Measurements from ENCODE around the gene TXNDC2.
"Not testable (repeated sequence)": the region's sequence is repeated elsewhere in the genome, so short reads cannot be mapped to it uniquely, and the experiment has no call there.

Gene TXNDC2

GRCh38 chr18:9885170-9886004 lies at the start of gene TXNDC2:
Gene TXNDC2 (plus strand): TSS chr18:9885973. CDS start chr18:9886681, 708 bp downstream.
- DNase-seq (ENCODE audit: low spot score): no peak

GRCh38 chr18:9838144-9838877 lies 47.5 kb upstream of the TXNDC2 start:
- no peak for DNase-seq (ENCODE audit: low spot score)

- no peak for DNase-seq (ENCODE audit: low spot score)
These were observed 46.6 kb upstream of the TXNDC2 start for GRCh38 chr18:9839211-9839610.

- DNase-seq (ENCODE audit: low spot score): no peak
These were observed 45.9 kb upstream of the TXNDC2 start for GRCh38 chr18:9839853-9840252.

GRCh38 chr18:9841752-9842151 lies 44.0 kb upstream of the TXNDC2 start:
- DNase-seq (ENCODE audit: low spot score): no peak

- no peak for DNase-seq (ENCODE audit: low spot score)
These were observed 43.3 kb upstream of the TXNDC2 start for GRCh38 chr18:9842448-9842847.

GRCh38 chr18:9845256-9845655 lies 40.5 kb upstream of the TXNDC2 start:
- no peak for DNase-seq (ENCODE audit: low spot score)

GRCh38 chr18:9846162-9846925 lies 39.4 kb upstream of the TXNDC2 start:
- no peak for DNase-seq (ENCODE audit: low spot score)

GRCh38 chr18:9848170-9848879 lies 37.4 kb upstream of the TXNDC2 start:
- DNase-seq (ENCODE audit: low spot score): no peak

- DNase-seq (ENCODE audit: low spot score): no peak
These were observed 36.1 kb upstream of the TXNDC2 start for GRCh38 chr18:9849407-9850283.

- DNase-seq (ENCODE audit: low spot score): no peak
These were observed 35.5 kb upstream of the TXNDC2 start for GRCh38 chr18:9850309-9850708.

- DNase-seq (ENCODE audit: low spot score): no peak
These were observed 34.3 kb upstream of the TXNDC2 start for GRCh38 chr18:9851511-9851910.

- DNase-seq (ENCODE audit: low spot score): no peak
These were observed 33.3 kb upstream of the TXNDC2 start for GRCh38 chr18:9852266-9853081.

- DNase-seq (ENCODE audit: low spot score): no peak
These were observed 30.7 kb upstream of the TXNDC2 start for GRCh38 chr18:9854801-9855676.

- no peak for DNase-seq (ENCODE audit: low spot score)
These were observed 30.1 kb upstream of the TXNDC2 start for GRCh38 chr18:9855681-9856080.

- no peak for DNase-seq (ENCODE audit: low spot score)
These were observed 29.7 kb upstream of the TXNDC2 start for GRCh38 chr18:9856092-9856491.

GRCh38 chr18:9857479-9857998 lies 28.2 kb upstream of the TXNDC2 start:
- not testable (repeated sequence) for DNase-seq (ENCODE audit: low spot score)

- DNase-seq (ENCODE audit: low spot score): no peak
These were observed 27.1 kb upstream of the TXNDC2 start for GRCh38 chr18:9858642-9859041.

GRCh38 chr18:9859232-9859631 lies 26.5 kb upstream of the TXNDC2 start:
- no peak for DNase-seq (ENCODE audit: low spot score)

Measured in hepatic stellate cell (primary cell).